GM21619 (cell line): Measurements from ENCODE around the gene FRG2C.
"Not testable (repeated sequence)": the region's sequence is repeated elsewhere in the genome, so short reads cannot be mapped to it uniquely, and the experiment has no call there.

ENCODE experiments used
- ATAC-seq: cut with Tn5 transposase; IDR thresholded peaks from one replicate; pipeline ENCODE4 v1.9.1; 2021; ENCODE audit not compliant: unreplicated experiment

The FRG2C gene

DNA sequence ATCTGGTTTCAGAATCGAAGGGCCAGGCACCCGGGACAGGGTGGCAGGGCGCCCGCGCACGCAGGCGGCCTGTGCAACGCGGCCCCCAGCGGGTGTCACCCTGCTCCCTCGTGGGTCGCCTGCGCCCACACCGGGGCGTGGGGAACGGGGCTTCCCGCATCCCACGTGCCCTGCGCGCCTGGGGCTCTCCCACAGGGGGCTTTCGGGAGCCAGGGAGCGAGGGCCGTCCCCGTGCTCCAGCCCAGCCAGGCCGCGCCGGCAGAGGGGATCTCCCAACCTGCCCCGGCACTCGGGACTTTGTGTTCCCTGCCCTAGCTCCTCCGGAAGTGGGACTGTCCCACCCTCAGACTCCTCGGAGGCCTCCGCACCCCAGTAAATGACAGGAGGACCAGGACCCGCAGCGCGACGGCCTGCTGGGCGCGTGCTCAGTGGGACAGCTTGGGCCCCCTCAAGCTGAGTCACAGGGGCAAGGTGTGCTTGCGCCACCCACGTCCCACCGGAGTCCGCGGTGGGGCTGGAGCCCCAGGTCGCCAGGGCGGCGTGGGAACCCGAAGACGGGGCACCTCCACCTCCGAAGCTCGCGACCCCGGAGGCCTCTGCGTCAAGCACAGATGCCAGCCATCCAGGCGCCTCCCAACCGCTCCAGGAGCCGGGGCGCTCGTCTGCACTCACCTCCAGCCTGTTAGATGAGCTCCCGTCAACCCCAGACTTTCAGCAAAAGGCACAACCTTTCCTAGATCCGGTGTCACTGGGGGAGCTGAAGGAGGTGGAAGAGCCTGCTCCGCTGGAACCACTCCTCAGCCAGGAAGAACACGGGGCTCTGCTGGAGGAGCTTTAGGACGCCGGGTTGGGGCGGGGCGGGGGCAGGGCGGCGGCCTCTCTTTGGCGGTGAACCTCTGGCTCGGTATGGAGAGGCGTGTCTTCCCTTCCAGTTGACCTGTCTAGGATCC, 5.5 kb downstream of the FRG2C start:
- ATAC-seq = peak; percentile 34

DNA sequence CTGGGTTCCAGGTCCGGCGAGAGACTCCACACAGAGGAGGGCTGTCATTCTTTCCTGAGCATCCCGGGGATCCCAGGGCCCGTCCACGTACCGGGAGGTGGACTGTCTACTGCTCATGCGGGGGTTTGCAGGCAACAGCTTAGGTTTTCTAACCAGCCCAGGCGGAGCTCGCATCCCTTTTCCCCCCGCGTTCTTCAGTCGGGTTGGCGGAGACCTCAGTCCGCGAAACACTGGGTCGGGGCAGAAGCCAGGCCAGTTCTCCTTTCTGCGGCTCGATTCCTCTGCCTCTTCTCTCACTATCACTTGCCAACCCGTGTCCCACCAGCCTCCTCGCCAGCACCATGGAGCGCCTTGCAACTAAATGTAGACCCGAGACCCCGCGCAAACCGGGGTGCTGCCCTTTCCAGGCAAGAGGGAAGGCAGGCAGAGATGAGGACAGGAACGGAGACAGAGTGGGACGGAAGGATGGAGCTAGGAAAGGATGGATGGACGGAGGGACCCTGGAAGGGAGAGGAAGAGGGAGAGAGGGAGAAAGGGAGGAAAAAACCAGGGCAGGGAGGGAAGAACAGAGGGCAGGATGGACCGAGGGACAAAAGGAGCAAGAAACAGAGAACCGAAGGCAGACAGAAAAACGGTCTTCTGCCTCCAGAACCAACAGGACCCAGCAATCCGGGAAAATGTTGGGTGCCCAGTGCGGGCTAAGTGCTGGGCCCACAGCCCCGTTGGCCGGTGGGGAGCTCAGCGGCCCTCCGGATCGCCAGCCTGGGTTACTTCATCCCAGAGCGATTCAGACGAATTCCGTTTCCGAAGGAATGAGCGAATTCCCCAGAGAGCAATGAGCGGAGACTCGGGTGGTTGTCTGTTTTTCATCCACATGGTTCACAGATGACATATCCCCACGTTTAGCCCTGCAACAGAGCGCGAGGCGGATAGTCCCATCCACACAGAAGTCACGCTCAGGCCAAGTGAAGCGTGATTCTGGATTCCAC, 6.5 kb downstream of the FRG2C start:
- not testable (repeated sequence) for ATAC-seq

DNA sequence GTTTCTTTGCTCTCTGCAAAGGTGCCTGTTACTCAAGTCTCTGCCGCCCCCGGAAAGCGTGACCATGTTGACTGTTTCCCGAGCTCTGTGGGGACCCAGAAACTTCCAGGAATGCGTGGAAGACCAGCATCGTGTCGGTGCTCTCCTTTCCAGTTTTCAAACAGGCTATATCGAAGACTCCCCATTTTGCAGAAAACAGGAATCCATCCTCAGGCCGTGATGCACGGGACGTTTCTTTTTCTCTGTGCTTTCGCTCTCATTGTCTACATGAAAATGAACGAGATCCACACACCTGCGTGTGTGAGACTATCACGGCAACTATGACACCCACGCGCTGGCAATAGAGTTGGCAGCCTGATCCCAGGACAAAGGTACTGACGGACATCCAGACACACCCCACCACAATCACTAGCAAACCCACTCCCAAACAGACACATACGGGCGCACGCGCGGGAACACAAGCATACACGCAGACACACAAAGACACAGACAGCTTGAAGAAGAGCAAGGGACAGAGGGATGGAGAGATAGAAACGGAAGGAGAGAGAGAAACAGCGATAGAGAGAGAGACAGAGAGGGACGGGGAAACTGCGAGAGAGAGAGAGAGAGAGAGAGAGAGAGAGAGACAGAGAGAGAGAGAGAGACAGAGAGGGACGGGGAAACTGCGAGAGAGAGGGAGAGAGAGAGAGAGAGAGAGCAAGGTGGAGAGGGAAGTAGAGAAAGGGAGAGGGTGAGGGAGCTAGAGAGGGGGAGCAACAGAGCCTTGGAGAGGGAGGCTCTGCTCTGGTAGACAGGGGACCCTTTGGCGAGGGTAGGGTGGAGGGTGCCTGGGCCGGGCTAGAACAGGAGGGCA, 7.4 kb downstream of the FRG2C start:
- not testable (repeated sequence) for ATAC-seq

DNA sequence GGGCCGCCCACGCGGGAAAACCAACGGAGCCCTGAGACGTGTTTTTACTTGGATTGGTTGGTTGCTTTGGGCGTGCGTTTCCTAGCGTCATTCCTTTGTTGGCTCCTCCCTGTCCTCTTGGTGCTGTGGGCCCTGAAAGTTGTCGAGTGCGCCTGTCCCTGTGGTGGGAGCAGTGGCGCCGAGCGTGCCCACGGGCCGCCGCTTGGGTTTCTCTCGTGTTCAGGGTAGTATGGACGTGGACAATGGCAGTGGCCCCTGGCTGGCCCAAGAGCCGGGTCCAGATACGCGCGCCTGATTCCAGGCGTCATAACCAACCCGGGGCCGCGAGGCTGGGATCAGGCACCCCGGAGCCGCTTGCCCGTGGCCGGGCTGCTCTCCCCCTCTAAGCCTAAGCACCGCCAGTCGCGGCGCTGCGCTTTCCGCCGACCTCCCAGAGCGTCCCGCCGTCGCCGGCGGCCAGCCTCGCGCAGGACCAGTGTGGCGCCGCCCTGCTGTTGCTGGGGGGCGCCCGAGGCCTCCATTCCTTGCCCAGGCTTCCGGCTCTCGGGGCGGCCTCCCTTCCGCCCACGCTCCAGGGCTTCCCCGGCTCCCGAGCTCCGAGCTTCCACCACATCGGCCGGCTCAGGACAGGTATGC, 8.1 kb downstream of the FRG2C start:
- ATAC-seq = not testable (repeated sequence)

DNA sequence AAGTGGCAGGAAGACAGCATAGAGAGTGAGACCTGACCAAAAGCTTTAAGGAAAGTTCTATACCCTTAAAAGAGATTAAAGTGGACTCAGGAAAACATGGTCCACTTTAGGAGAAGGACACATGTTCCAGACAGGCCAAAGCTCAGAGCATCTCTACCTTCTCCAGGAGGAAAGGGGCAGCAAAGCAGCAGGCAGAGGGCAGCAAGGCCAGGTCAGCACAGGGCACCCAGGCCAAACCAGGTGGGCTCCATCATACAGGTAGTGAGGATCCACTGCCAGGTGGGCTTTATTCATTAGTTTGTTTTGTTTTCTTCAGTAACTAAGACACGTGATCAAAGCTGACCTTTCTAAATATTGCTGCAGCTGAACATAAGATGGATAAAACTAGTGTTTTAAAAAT, 19.8 kb downstream of the FRG2C start:
- not testable (repeated sequence) for ATAC-seq

DNA sequence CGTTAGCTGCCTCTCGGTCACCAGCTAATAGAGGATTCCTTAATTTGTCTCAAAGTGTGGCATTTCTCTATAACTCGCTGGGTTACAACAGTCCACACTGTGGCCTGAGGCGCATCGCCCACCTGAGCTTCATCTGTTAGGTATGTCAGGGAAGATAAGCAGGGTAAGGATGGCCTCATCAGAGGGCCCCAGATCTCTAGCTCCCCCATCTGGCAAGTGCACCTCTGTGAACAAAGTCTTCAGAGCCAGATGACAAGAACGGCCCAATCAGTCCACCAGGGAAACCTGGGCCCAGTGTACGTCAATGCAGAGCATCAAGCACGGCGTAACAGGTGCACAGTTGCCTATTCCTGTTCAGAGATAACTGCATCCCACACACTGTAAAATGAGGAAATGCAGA, 23.2 kb downstream of the FRG2C start:
- no peak for ATAC-seq

DNA sequence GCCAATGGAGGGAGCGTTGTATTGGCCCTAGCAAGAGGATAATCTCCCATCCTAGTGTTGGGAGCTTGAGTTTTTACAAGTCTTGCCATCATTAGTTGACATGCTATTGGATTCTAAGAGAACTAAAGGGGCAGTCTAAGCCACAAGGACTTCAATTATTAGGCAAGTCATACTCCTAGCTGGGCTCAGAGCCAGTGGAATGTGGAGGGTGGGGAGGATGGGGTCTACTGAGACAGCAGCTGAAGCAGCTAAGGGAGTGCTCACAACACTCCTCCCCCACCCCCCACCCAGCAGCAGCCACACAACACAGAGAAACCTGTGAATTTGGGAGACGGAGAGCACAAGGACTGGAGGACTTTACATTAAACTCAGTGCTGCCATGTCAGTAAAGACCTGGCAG, 27.9 kb downstream of the FRG2C start:
- ATAC-seq = no peak
